Measurements from ENCODE around the gene ZNF213.
A peak's percentile ranks its signal among the peaks of the same experiment; 100 is the strongest.

ZNF213 gene

GRCh38 chr16:3127745-3128144 lies 7.1 kb upstream of the ZNF213 start:
- DNase-seq (ENCODE audit: extremely low spot score) = no peak
- CTCF ChIA-PET = interaction anchor here (1.3 to 14.2 kb wide), 12 partner anchors 8 to 105 kb away, joined by 3 to 246 read pairs (median 56); partner anchors contain the start of genes HCFC1R1, IL32, THOC6 and ZNF205
- TF ChIP-seq CTCF (IDR thresholded peaks at IDR 0.05; ENCODE audit: control extremely low read depth, extremely low read depth, low read depth, missing control alignments) = no peak
- POLR2A ChIA-PET = no interaction called here

- POLR2A ChIA-PET = interaction anchor here (0.7 kb wide), 1 partner anchor 43 kb away, joined by 3 read pairs; no protein-coding TSS in a partner anchor
Observed at GRCh38 chr16:3129137-3130131, 5.4 kb upstream of the ZNF213 start.

GRCh38 chr16:3131755-3132377 lies 3.0 kb upstream of the ZNF213 start:
- DNase-seq (ENCODE audit: extremely low spot score) = no peak
- ChIA-PET POLR2A (no interaction called here), CTCF (interaction anchor here (0.7 to 14.2 kb wide), 12 partner anchors 12 to 101 kb away, joined by 3 to 246 read pairs (median 36); partner anchors contain the start of gene ZSCAN10)
- peak; percentile 62 for TF ChIP-seq CTCF (IDR thresholded peaks at IDR 0.05; ENCODE audit: control extremely low read depth, extremely low read depth, low read depth, missing control alignments)

More at GRCh38 chr16:3129137-3130131, 5.4 kb upstream of the ZNF213 start:
- peak; percentile 88 for TF ChIP-seq CTCF (IDR thresholded peaks at IDR 0.05; ENCODE audit: control extremely low read depth, extremely low read depth, low read depth, missing control alignments)
- peak; percentile 65 for DNase-seq (ENCODE audit: extremely low spot score)
- CTCF ChIA-PET = interaction anchor here (0.7 to 14.2 kb wide), 43 partner anchors 8 to 372 kb away, joined by 3 to 246 read pairs (median 6); partner anchors contain the start of genes CLUAP1, HCFC1R1, IL32 and NAA60

- POLR2A ChIA-PET = no interaction called here
- TF ChIP-seq CTCF (IDR thresholded peaks at IDR 0.05; ENCODE audit: control extremely low read depth, extremely low read depth, low read depth, missing control alignments) = no peak
- CTCF ChIA-PET = interaction anchor here (1.1 to 14.2 kb wide), 7 partner anchors 9 to 103 kb away, joined by 3 to 246 read pairs (median 119); partner anchors contain the start of gene ZSCAN10
- DNase-seq (ENCODE audit: extremely low spot score) = no peak
Observed at GRCh38 chr16:3133844-3134243, 985 bp upstream of the ZNF213 start.

GRCh38 chr16:3135126-3135715 lies 392 bp downstream of the ZNF213 start:
- no peak for TF ChIP-seq CTCF (IDR thresholded peaks at IDR 0.05; ENCODE audit: control extremely low read depth, extremely low read depth, low read depth, missing control alignments)
- no peak for DNase-seq (ENCODE audit: extremely low spot score)
- ChIA-PET POLR2A (interaction anchor here (0.6 to 1.2 kb wide), 6 partner anchors 9 to 603 kb away, joined by 3 to 4 read pairs (median 3); no protein-coding TSS in a partner anchor), CTCF (interaction anchor here (0.9 to 14.2 kb wide), 7 partner anchors 10 to 105 kb away, joined by 3 to 246 read pairs (median 119); partner anchors contain the start of gene ZSCAN10)
